ENCODE results near the gene BRD7.
"Not testable (repeated sequence)": the region's sequence is repeated elsewhere in the genome, so short reads cannot be mapped to it uniquely, and the experiment has no call there.

DNA sequence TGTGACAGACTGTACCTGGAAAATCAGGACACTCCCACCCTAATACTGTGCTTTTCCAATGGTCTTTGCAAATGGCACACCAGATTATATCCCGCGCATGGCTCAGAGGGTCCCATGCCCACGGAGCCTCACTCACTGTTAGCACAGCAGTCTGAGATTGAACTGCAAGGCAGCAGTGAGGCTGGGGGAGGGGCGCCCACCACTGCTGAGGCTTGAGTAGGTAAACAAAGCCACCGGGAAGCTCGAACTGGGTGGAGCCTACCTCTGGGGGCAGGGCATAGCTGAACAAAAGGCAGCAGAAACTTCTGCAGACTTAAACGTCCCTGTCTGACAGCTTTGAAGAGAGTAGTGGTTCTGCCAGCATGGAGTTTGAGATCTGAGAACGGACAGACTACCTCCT lies 25.2 kb downstream of the BRD7 start:
- TF ChIP-seq, protein P1, sequence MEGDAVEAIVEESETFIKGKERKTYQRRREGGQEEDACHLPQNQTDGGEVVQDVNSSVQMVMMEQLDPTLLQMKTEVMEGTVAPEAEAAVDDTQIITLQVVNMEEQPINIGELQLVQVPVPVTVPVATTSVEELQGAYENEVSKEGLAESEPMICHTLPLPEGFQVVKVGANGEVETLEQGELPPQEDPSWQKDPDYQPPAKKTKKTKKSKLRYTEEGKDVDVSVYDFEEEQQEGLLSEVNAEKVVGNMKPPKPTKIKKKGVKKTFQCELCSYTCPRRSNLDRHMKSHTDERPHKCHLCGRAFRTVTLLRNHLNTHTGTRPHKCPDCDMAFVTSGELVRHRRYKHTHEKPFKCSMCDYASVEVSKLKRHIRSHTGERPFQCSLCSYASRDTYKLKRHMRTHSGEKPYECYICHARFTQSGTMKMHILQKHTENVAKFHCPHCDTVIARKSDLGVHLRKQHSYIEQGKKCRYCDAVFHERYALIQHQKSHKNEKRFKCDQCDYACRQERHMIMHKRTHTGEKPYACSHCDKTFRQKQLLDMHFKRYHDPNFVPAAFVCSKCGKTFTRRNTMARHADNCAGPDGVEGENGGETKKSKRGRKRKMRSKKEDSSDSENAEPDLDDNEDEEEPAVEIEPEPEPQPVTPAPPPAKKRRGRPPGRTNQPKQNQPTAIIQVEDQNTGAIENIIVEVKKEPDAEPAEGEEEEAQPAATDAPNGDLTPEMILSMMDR (conservative IDR thresholded peaks at IDR 0.05; ENCODE audit: low read depth, low read length): not testable (repeated sequence)
- TF ChIP-seq EZH2 (IDR thresholded peaks at IDR 0.05; ENCODE audit: low read length, unreplicated experiment); EZH2phosphoT487 (IDR thresholded peaks at IDR 0.05; ENCODE audit: borderline replicate concordance, low read length): not testable (repeated sequence)

Measured in PC-3 (cell line).